ENCODE data around the gene ZRANB2. TPM values are rescaled to one million over a fixed set of nuclear protein-coding genes. Genes with fewer than 3 reads are reported as not detected.

The ZRANB2 gene
- total RNA-seq, 2 donors from 2014 or later, result 55.7 to 56.0 TPM

DNA sequence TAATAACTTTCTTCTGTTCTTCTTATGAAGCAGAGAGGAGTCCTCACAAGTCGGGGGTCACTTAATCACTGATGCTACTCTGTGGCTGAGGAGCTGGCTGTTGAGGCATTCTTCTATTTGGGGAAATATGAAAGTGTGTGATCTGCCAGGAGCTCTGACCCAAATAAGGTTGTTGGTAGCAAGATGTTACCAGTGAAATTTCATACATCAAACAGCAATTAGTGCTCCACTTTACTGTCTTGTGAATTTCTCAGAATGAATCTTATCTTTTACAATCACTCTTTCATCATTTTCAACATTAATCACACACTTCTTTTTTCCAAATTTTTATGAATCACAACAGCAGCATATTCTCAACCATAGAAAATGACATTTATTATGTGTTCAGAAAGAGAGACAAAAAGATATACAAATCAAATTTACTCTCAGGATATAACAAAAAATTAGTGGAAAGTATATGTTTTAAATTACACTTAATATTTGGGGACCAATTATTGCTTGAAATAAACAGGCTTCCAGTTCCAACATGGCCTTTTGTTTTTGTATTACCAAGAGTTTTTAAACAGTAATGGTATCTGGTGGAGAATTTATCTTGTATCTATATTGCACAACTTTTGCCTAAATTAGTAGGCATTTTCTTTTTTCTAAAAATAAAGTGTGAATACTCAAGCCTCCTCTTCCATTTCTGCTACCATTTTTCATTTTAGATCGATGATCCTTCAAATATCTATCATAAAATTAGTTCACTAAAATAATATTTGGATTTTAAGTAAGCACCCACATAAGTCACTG is 42.8 kb downstream of the ZRANB2 start:
- H3K27ac ChIP-seq, result no peak overlapping the region
- H3K4me1 ChIP-seq, result no peaks in the 10 kb centered on the region
- DNase-seq, result no peak
- no peak overlapping the region for H3K4me3 ChIP-seq
- ATAC-seq, result no peak
- no peaks in the 10 kb centered on the region for H3K36me3 ChIP-seq (replicated peaks in 1 of 2; ENCODE audit: insufficient read depth in 1 of 2, low read depth in 2 of 2)
- H3K27me3 ChIP-seq, result no peaks in the 10 kb centered on the region
- 83 to 92% methylated on average over 2 of the region's 2 CpGs for WGBS, 2 donors
- no peak for TF ChIP-seq POLR2A (IDR thresholded peaks at IDR 0.05)
- TF ChIP-seq CTCF (IDR thresholded peaks at IDR 0.05), result no peak
- intact Hi-C loops (cut with DNase I), result no loop called here
- H3K9me3 ChIP-seq, result no peaks in the 10 kb centered on the region

DNA sequence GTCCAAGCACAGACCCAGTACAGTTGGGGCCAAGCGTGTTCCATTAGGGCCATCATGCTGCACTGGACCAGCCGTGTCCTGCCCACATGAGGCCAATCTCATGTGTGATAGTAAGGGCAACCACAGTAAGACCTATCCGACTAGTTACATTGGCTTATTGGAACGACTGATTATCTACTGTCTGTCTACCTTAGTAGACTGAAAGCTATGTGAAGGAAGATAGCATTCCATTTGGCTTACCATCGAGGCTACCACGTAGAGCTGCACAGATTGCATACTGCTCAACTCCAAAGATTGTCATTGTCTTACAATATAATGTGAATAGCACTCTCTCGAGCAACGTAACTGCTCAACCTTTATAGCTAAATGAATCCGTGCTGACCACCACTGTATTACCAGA is 43.8 kb downstream of the ZRANB2 start:
- DNase-seq, result no peak
- Histone ChIP-seq H3K4me1 (no peaks in the 10 kb centered on the region), H3K36me3 (replicated peaks in 1 of 2; ENCODE audit: insufficient read depth in 1 of 2, low read depth in 2 of 2) (no peaks in the 10 kb centered on the region), H3K9me3 (no peaks in the 10 kb centered on the region), H3K27me3 (no peaks in the 10 kb centered on the region), H3K4me3 (no peak overlapping the region), H3K27ac (no peak overlapping the region)
- intact Hi-C loops (cut with DNase I), result no loop called here
- ATAC-seq, result no peak
- WGBS, 2 donors, result 95 to 96% methylated on average over 9 of the region's 9 CpGs
- no peak for TF ChIP-seq POLR2A (IDR thresholded peaks at IDR 0.05)
- no peak for TF ChIP-seq CTCF (IDR thresholded peaks at IDR 0.05)

- no peaks in the 10 kb centered on the region for H3K36me3 ChIP-seq (replicated peaks in 1 of 2; ENCODE audit: insufficient read depth in 1 of 2, low read depth in 2 of 2)
- H3K27ac ChIP-seq, result no peak overlapping the region
- WGBS, 2 donors, result 93 to 100% methylated on average over 1 of the region's 1 CpG
- ATAC-seq, result no peak
- no peaks in the 10 kb centered on the region for H3K27me3 ChIP-seq
- H3K4me1 ChIP-seq, result no peaks in the 10 kb centered on the region
- no peak overlapping the region for H3K4me3 ChIP-seq
- intact Hi-C loops (cut with DNase I), result no loop called here
- H3K9me3 ChIP-seq, result no peaks in the 10 kb centered on the region
- no peak for DNase-seq
- TF ChIP-seq CTCF (IDR thresholded peaks at IDR 0.05), result no peak
- TF ChIP-seq POLR2A (IDR thresholded peaks at IDR 0.05), result no peak
Measured at GRCh38 chr1:71033136-71033535, 47.7 kb downstream of the ZRANB2 start.

GRCh38 chr1:71031426-71031825 is 49.4 kb downstream of the ZRANB2 start:
- Histone ChIP-seq H3K4me3 (no peak overlapping the region), H3K27me3 (no peaks in the 10 kb centered on the region), H3K36me3 (replicated peaks in 1 of 2; ENCODE audit: insufficient read depth in 1 of 2, low read depth in 2 of 2) (no peaks in the 10 kb centered on the region), H3K4me1 (no peaks in the 10 kb centered on the region), H3K27ac (no peak overlapping the region), H3K9me3 (no peaks in the 10 kb centered on the region)
- intact Hi-C loops (cut with DNase I), result no loop called here
- TF ChIP-seq CTCF (IDR thresholded peaks at IDR 0.05) (no peak), POLR2A (IDR thresholded peaks at IDR 0.05) (no peak)
- DNase-seq (no peak), ATAC-seq (no peak)

DNA sequence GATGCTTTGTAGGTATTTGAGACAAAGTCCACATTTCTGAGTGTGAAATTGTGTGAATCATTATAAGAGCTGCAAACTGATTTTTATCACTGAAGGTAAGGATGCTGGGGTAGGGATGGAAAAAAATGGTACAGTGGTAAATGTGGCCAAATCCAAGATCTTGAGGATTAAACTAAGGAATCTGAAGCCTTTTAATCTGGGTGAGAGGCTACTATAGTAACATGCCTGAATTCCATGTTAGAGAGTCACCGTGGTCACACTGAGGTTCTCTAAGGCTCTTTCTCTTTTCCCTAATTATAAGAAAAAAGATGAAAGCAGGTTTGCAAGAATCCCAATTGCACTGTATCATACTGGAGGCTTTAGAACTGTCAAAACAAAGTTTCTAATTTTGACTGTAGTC is 50.8 kb downstream of the ZRANB2 start:
- Histone ChIP-seq H3K27ac (no peak overlapping the region), H3K4me3 (no peak overlapping the region), H3K36me3 (replicated peaks in 1 of 2; ENCODE audit: insufficient read depth in 1 of 2, low read depth in 2 of 2) (no peaks in the 10 kb centered on the region), H3K9me3 (peaks cover 0 to 3% (median 0%) of the 10 kb centered on the region in 3 donors), H3K4me1 (no peaks in the 10 kb centered on the region), H3K27me3 (no peaks in the 10 kb centered on the region)
- DNase-seq (no peak), ATAC-seq (no peak)
- intact Hi-C loops (cut with DNase I), result no loop called here
- TF ChIP-seq POLR2A (IDR thresholded peaks at IDR 0.05), result no peak
- no peak for TF ChIP-seq CTCF (IDR thresholded peaks at IDR 0.05)
- WGBS, 2 donors, result 72% methylated on average over 1 of the region's 1 CpG

Data from body of pancreas (tissue), 4 donors.